ENCODE measurements around the gene ALDH16A1.
"Not testable (repeated sequence)": the region's sequence is repeated elsewhere in the genome, so short reads cannot be mapped to it uniquely, and the experiment has no call there.

ALDH16A1 gene

GRCh38 chr19:49465371-49465770 is 12.3 kb downstream of the ALDH16A1 start:
- no peak for DNase-seq (ENCODE audit: low read depth)

- DNase-seq (ENCODE audit: low read depth): no peak
Observed at GRCh38 chr19:49468199-49468598, 15.2 kb downstream of the ALDH16A1 start.

- peak; percentile 68 for DNase-seq (ENCODE audit: low read depth)
Observed at GRCh38 chr19:49468746-49469447, 15.9 kb downstream of the ALDH16A1 start.

GRCh38 chr19:49469828-49470614 is 17.0 kb downstream of the ALDH16A1 start:
- peak; percentile 73 for DNase-seq (ENCODE audit: low read depth)

- no peak for DNase-seq (ENCODE audit: low read depth)
Observed at GRCh38 chr19:49470615-49470978, 17.6 kb downstream of the ALDH16A1 start.

GRCh38 chr19:49472936-49473335 is 19.9 kb downstream of the ALDH16A1 start:
- DNase-seq (ENCODE audit: low read depth): no peak

GRCh38 chr19:49473501-49473867 is 20.5 kb downstream of the ALDH16A1 start:
- DNase-seq (ENCODE audit: low read depth): not testable (repeated sequence)

GRCh38 chr19:49473868-49474541 is 21.0 kb downstream of the ALDH16A1 start, which contains the start of gene FLT3LG:
TSS of gene FLT3LG (plus strand) at chr19:49474215. CDS start at chr19:49474640, 425 bp downstream.
- DNase-seq (ENCODE audit: low read depth): peak; percentile 88

GRCh38 chr19:49474542-49474924 is 21.5 kb downstream of the ALDH16A1 start:
- DNase-seq (ENCODE audit: low read depth): no peak

GRCh38 chr19:49475191-49475917 is 22.3 kb downstream of the ALDH16A1 start:
- no peak for DNase-seq (ENCODE audit: low read depth)

- DNase-seq (ENCODE audit: low read depth): no peak
Observed at GRCh38 chr19:49475995-49476880, 23.2 kb downstream of the ALDH16A1 start.

GRCh38 chr19:49479975-49480628 is 27.1 kb downstream of the ALDH16A1 start:
- no peak for DNase-seq (ENCODE audit: low read depth)

GRCh38 chr19:49481020-49481683 is 28.1 kb downstream of the ALDH16A1 start:
- DNase-seq (ENCODE audit: low read depth): no peak

GRCh38 chr19:49486232-49486631 is 33.2 kb downstream of the ALDH16A1 start:
- no peak for DNase-seq (ENCODE audit: low read depth)

- no peak for DNase-seq (ENCODE audit: low read depth)
Observed at GRCh38 chr19:49486710-49487276, 33.8 kb downstream of the ALDH16A1 start.

- DNase-seq (ENCODE audit: low read depth): peak; percentile 99
Observed at GRCh38 chr19:49487277-49488045, 34.4 kb downstream of the ALDH16A1 start, which contains the start of gene RPL13A. TSS of gene RPL13A (plus strand) at chr19:49487608. CDS start at chr19:49487630, 22 bp downstream.

- DNase-seq (ENCODE audit: low read depth): no peak
Observed at GRCh38 chr19:49488046-49488862, 35.2 kb downstream of the ALDH16A1 start.

All from activated gamma-delta T cell treated with anti-CD3 and anti-CD28 coated beads, Interleukin-2, amount 50 U/mL, for 16 hours (primary cell).